ENCODE data around the gene PSMB5.

DNA sequence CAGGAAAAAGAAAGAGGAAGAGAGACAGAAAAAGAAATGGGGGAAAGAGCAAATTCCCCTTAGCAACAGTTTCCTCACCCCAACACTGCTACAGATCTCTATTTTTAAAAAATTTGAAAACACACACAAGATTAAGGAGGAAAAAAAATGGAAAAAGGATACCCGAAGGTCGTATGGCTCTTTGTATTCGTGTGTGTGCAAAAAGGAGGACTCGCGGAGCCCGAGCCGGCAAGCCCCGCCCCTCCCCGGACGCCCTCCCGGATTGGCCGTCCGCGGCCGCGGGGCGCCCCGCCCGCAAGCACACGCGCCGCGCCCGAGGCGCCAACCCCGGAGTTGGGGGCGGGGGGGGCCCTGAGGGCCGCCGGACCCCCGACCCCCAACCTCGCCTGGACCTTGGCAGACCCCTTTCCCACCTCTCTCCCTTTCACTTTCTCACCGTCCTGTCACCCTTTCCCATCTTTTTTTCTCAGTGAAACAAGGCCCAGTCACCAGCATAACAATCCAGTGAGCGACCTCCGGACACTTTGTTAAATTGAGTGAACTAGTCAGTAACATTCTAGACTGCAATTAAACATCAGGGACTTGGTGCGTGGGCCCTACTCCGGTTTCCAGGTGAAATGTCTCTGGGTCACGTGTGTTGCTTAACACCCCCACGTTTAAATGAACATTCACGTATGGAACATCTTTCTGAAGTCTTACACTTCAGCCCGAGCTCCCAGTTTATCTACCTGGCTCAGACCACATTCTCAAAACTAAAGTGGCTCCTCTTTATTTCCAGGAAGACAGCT lies 24.6 kb downstream of the PSMB5 start, which contains the start of gene C14orf93:
- TF ChIP-seq POLR2A (IDR thresholded peaks at IDR 0.05; ENCODE audit: low read depth, low read length), result no peak
- no peak for TF ChIP-seq POLR2AphosphoS5 (IDR thresholded peaks at IDR 0.05; ENCODE audit: low read depth, low read length)
- no peak for TF ChIP-seq POU2F2 (IDR thresholded peaks at IDR 0.05; ENCODE audit: low read depth, low read length)
- TF ChIP-seq SPI1 (IDR thresholded peaks at IDR 0.05; ENCODE audit: low read depth, low read length), result peak; percentile 69
- peak; percentile 48; the same call in 1 of the 2 replicates for TF ChIP-seq TAF1 (IDR thresholded peaks at IDR 0.05; ENCODE audit: low read depth, low read length)
